H9 (cell line): ENCODE measurements around the gene GRIP2. TPM values are rescaled to one million over a fixed set of nuclear protein-coding genes. Genes with fewer than 3 reads are reported as not detected.

Experiments used
- DNase-seq: peaks from one replicate; pipeline ENCODE4 v3.0.0-alpha.2; 2017
- H2AFZ ChIP-seq: one replicate; pipeline ENCODE4 v1.6.1; 2013; ENCODE audit warnings: mild to moderate bottlenecking, low read length, control low read depth, moderate library complexity
- H2AK5ac ChIP-seq: 2 replicates; pipeline ENCODE4 v1.6.1; 2013; ENCODE audit warnings: low read length, control low read depth, mixed read lengths; ENCODE audit not compliant: insufficient read length
- H2BK120ac ChIP-seq: one replicate; pipeline ENCODE4 v1.6.1; 2013; ENCODE audit warnings: low read depth, mild to moderate bottlenecking, low read length, control low read depth, inconsistent platforms; ENCODE audit not compliant: poor library complexity, severe bottlenecking
- H2BK12ac ChIP-seq: 2 replicates; pipeline ENCODE4 v1.6.1; 2013; ENCODE audit warnings: low read length, control low read depth, mixed read lengths, low read depth; ENCODE audit not compliant: insufficient read length
- H2BK15ac ChIP-seq: 2 replicates; pipeline ENCODE4 v1.6.1; 2013; ENCODE audit warnings: low read depth, low read length, control low read depth
- H2BK20ac ChIP-seq: one replicate; pipeline ENCODE4 v1.6.1; 2013; ENCODE audit warnings: low read depth, mild to moderate bottlenecking, low read length, control low read depth, inconsistent platforms; ENCODE audit not compliant: poor library complexity, severe bottlenecking
- H2BK5ac ChIP-seq: 2 replicates; pipeline ENCODE4 v1.6.1; 2013; ENCODE audit warnings: low read length, control low read depth, mixed read lengths; ENCODE audit not compliant: insufficient read length
- H3K14ac ChIP-seq: 2 replicates; pipeline ENCODE4 v1.6.1; 2013; ENCODE audit warnings: low read length, control low read depth; ENCODE audit not compliant: insufficient read depth
- H3K18ac ChIP-seq: 2 replicates; pipeline ENCODE4 v1.6.1; 2013; ENCODE audit warnings: low read depth, mild to moderate bottlenecking, mixed read lengths, low read length, control low read depth; ENCODE audit not compliant: insufficient read length
- H3K23ac ChIP-seq: 2 replicates; pipeline ENCODE4 v1.6.1; 2013; ENCODE audit warnings: low read length, control low read depth, mixed read lengths, low read depth; ENCODE audit not compliant: insufficient read length
- H3K23me2 ChIP-seq: 2 replicates; pipeline ENCODE4 v1.6.1; 2013; ENCODE audit warnings: low read depth, mild to moderate bottlenecking, mixed read lengths, low read length, control low read depth; ENCODE audit not compliant: insufficient read length, poor library complexity, severe bottlenecking
- H3K27ac ChIP-seq: 2 replicates; pipeline ENCODE4 v1.5.1; 2013; ENCODE audit warnings: low read length, control low read depth, mixed read lengths, low read depth; ENCODE audit not compliant: insufficient read length
- H3K27me3 ChIP-seq: 2 replicates; pipeline ENCODE4 v1.6.1; 2013; ENCODE audit warnings: low read length, control low read depth, inconsistent platforms; ENCODE audit not compliant: insufficient read depth
- H3K4ac ChIP-seq: 2 replicates; pipeline ENCODE4 v1.6.1; 2013; ENCODE audit warnings: low read depth, mild to moderate bottlenecking, control low read depth, inconsistent platforms, low read length, moderate library complexity
- H3K4me1 ChIP-seq: 2 replicates; pipeline ENCODE4 v1.6.1; 2013; ENCODE audit warnings: low read length, control low read depth, inconsistent platforms; ENCODE audit not compliant: insufficient read depth
- H3K4me2 ChIP-seq: 2 replicates; pipeline ENCODE4 v1.6.1; 2013; ENCODE audit warnings: low read length, control low read depth, mixed read lengths; ENCODE audit not compliant: insufficient read length, insufficient read depth
- H3K56ac ChIP-seq: 2 replicates; pipeline ENCODE4 v1.6.1; 2013; ENCODE audit warnings: low read depth, mild to moderate bottlenecking, mixed read lengths, low read length, control low read depth; ENCODE audit not compliant: insufficient read length
- H3K79me1 ChIP-seq: 2 replicates; pipeline ENCODE4 v1.6.1; 2013; ENCODE audit warnings: low read depth, mild to moderate bottlenecking, moderate library complexity, low read length, control low read depth, inconsistent platforms; ENCODE audit not compliant: insufficient read depth, poor library complexity, severe bottlenecking
- H3K79me2 ChIP-seq: 2 replicates; pipeline ENCODE4 v1.6.1; 2013; ENCODE audit warnings: low read length, control low read depth, inconsistent platforms; ENCODE audit not compliant: insufficient read depth
- H3K9ac ChIP-seq: 2 replicates; pipeline ENCODE4 v1.6.1; 2013; ENCODE audit warnings: low read length, control low read depth, mixed read lengths; ENCODE audit not compliant: insufficient read length; ENCODE audit errors: extremely low read depth
- H3K9me3 ChIP-seq: one replicate; pipeline ENCODE4 v1.6.1; 2013; ENCODE audit warnings: low read depth, low read length, inconsistent platforms; ENCODE audit not compliant: control insufficient read depth
- H3T11ph ChIP-seq: one replicate; pipeline ENCODE4 v1.6.1; 2013; ENCODE audit warnings: mild to moderate bottlenecking, low read length, control low read depth, inconsistent platforms
- H4K20me1 ChIP-seq: one replicate; pipeline ENCODE4 v1.6.1; 2013; ENCODE audit not compliant: control insufficient read depth, insufficient read length, insufficient read depth
- H4K5ac ChIP-seq: 2 replicates; pipeline ENCODE4 v1.6.1; 2013; ENCODE audit warnings: low read depth, mild to moderate bottlenecking, mixed read lengths, low read length, control low read depth; ENCODE audit not compliant: insufficient read length
- H4K8ac ChIP-seq: replicated peaks from 2 replicates; pipeline ENCODE4 v1.6.1; 2013; ENCODE audit warnings: low read length, control low read depth, mixed read lengths, low read depth; ENCODE audit not compliant: insufficient read length
- H4K91ac ChIP-seq: 2 replicates; pipeline ENCODE4 v1.6.1; 2013; ENCODE audit warnings: low read depth, mild to moderate bottlenecking, moderate library complexity, mixed read lengths, low read length, control low read depth; ENCODE audit not compliant: insufficient read length
- H3K27ac Mint-ChIP-seq, 3 experiments: 2 replicates in 2 of 3; 3 replicates in 1 of 3; pipeline ENCODE4 v1.8.0; 2020 to 2021; ENCODE audit warnings: mixed read lengths in 3 of 3, mild to moderate bottlenecking in 1 of 3, moderate library complexity in 1 of 3
- H3K27me3 Mint-ChIP-seq: 2 replicates; pipeline ENCODE4 v1.8.0; 2021; ENCODE audit warnings: low read depth, mild to moderate bottlenecking, moderate library complexity, mixed read lengths
- H3K36me3 Mint-ChIP-seq, 3 experiments: 2 replicates in 2 of 3; 3 replicates in 1 of 3; pipeline ENCODE4 v1.8.0; 2020 to 2021; ENCODE audit warnings: low read depth in 3 of 3, mixed read lengths in 3 of 3; ENCODE audit not compliant: insufficient read depth in 1 of 3
- H3K4me1 Mint-ChIP-seq, 2 experiments: 2 replicates each; pipeline ENCODE4 v1.8.0; 2020; ENCODE audit warnings: mixed read lengths in 2 of 2
- H3K4me3 Mint-ChIP-seq, 2 experiments: 2 replicates in 1 of 2; 3 replicates in 1 of 2; pipeline ENCODE4 v1.8.0; 2020 to 2021; ENCODE audit warnings: mild to moderate bottlenecking in 2 of 2, mixed read lengths in 2 of 2, moderate library complexity in 1 of 2
- H3K9me3 Mint-ChIP-seq, 2 experiments: 2 replicates in 1 of 2; 3 replicates in 1 of 2; pipeline ENCODE4 v1.8.0; 2020; ENCODE audit warnings: mild to moderate bottlenecking in 2 of 2, mixed read lengths in 2 of 2, moderate library complexity in 1 of 2
- WGBS: extraction: QIAGEN DNeasy Blood & Tissue Kit; methylation state at CpG from one replicate; pipeline ENCODE4 v1.1.7; 2013; ENCODE audit warnings: missing lambda C conversion rate, low lambda C conversion rate, mixed read lengths; ENCODE audit not compliant: insufficient read length; ENCODE audit errors: extremely low coverage; 5-methylcytosine and 5-hydroxymethylcytosine counted together
- total RNA-seq: library from RNA; stranded (reverse); gene quantifications from 2 replicates; pipeline ENCODE4 v1.2.1, GENCODE V29; 2021
- TF ChIP-seq, protein P1 (sequence below): fragments of 200-600 bp; sonication (generic); conservative IDR thresholded peaks from 3 replicates; pipeline ENCODE4 v1.8.0; 2021; ENCODE audit warnings: antibody characterized with exemption, mild to moderate bottlenecking

The GRIP2 gene
- total RNA-seq, 1 experiment from 2014 or later = 3.1 TPM

DNA sequence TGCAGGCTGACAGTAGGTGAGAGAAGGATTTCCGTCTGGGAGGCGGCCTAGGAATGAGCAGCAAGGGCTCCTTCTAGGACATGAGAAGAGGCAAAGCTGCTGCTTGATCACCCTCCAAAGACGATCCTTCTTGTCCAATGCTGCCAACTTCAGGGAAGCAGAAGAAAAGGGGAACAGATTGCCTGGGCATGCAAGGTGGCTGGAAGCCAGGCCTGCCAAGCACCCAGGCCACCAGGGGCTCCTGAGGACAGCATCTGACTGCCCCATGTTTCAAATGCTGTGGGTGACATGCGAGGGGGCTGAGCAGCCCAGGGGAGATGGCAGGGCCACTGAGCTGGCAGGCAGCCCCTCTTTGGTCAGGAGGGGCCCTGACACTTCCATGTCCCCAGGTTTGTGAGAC is 3.3 kb upstream of the GRIP2 start:
- no peak overlapping the region for H3T11ph ChIP-seq
- no peak overlapping the region for H3K4me2 ChIP-seq
- H3K27me3 ChIP-seq = no peaks in the 10 kb centered on the region
- H3K27me3 Mint-ChIP-seq = peaks cover 9% of the 10 kb centered on the region
- no peak overlapping the region for H3K14ac ChIP-seq
- no peaks in the 10 kb centered on the region for H3K79me2 ChIP-seq
- H3K79me1 ChIP-seq = no peaks in the 10 kb centered on the region
- peaks cover 13 to 15% of the 10 kb centered on the region in 2 experiments for H3K4me1 Mint-ChIP-seq
- TF ChIP-seq, protein P1, sequence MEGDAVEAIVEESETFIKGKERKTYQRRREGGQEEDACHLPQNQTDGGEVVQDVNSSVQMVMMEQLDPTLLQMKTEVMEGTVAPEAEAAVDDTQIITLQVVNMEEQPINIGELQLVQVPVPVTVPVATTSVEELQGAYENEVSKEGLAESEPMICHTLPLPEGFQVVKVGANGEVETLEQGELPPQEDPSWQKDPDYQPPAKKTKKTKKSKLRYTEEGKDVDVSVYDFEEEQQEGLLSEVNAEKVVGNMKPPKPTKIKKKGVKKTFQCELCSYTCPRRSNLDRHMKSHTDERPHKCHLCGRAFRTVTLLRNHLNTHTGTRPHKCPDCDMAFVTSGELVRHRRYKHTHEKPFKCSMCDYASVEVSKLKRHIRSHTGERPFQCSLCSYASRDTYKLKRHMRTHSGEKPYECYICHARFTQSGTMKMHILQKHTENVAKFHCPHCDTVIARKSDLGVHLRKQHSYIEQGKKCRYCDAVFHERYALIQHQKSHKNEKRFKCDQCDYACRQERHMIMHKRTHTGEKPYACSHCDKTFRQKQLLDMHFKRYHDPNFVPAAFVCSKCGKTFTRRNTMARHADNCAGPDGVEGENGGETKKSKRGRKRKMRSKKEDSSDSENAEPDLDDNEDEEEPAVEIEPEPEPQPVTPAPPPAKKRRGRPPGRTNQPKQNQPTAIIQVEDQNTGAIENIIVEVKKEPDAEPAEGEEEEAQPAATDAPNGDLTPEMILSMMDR = no peak
- H4K91ac ChIP-seq = no peak overlapping the region
- no peak overlapping the region for H4K8ac ChIP-seq
- H3K9me3 Mint-ChIP-seq = no peaks in the 10 kb centered on the region
- no peak overlapping the region for H2BK15ac ChIP-seq
- DNase-seq = no peak
- H2BK5ac ChIP-seq = no peak overlapping the region
- no peak overlapping the region for H2AK5ac ChIP-seq
- H4K5ac ChIP-seq = no peak overlapping the region
- H3K27ac Mint-ChIP-seq = peak overlapping the region in 1 of 3 experiments; percentile 77; a peak in 1 of 7 replicates
- no peak overlapping the region for H2BK12ac ChIP-seq
- no peaks in the 10 kb centered on the region for H3K9me3 ChIP-seq
- no peak overlapping the region for H3K23ac ChIP-seq
- no peak overlapping the region for H2BK20ac ChIP-seq
- H3K4me1 ChIP-seq = no peaks in the 10 kb centered on the region
- H3K18ac ChIP-seq = no peak overlapping the region
- H3K9ac ChIP-seq = no peak overlapping the region
- no CpG with 5 or more reads among the region's 4 CpGs for WGBS
- H3K56ac ChIP-seq = no peak overlapping the region
- H3K27ac ChIP-seq = no peak overlapping the region
- H2AFZ ChIP-seq = no peak overlapping the region
- H3K4ac ChIP-seq = no peak overlapping the region
- H3K36me3 Mint-ChIP-seq = no peaks in the 10 kb centered on the region
- H4K20me1 ChIP-seq = peaks cover 2% of the 10 kb centered on the region
- H3K23me2 ChIP-seq = no peaks in the 10 kb centered on the region
- H2BK120ac ChIP-seq = no peak overlapping the region
- no peak overlapping the region for H3K4me3 Mint-ChIP-seq
